K562 (cell line): ENCODE data around the gene ZNF761. TPM values are rescaled to one million over a fixed set of nuclear protein-coding genes. Genes with fewer than 3 reads are reported as not detected.

Experiments
- BMI1 ChIP-seq: fragments of 150-350 bp; IDR thresholded peaks from 2 replicates; pipeline ENCODE4 v1.6.1; 2014; ENCODE audit warnings: low read length
- CBX8 ChIP-seq: fragments of 200-600 bp; sonication (generic); IDR thresholded peaks from 2 replicates; pipeline ENCODE4 v1.6.1; 2012; ENCODE audit warnings: borderline replicate concordance, mixed run types, low read depth, mild to moderate bottlenecking, moderate library complexity, mixed read lengths, low read length, control low read depth, inconsistent platforms; ENCODE audit not compliant: poor library complexity, severe bottlenecking; ENCODE audit errors: extremely low read depth
- CREB1 ChIP-seq, 2 experiments: sonication (generic) in 1 of 2; formaldehyde crosslinking in 1 of 2; IDR thresholded peaks; 2 replicates each; pipeline versions ENCODE4 v1.6.1 to v1.8.0; 2012 to 2022; ENCODE audit warnings: inconsistent platforms in 1 of 2, mild to moderate bottlenecking in 1 of 2, missing genetic modification reagents in 1 of 2, moderate library complexity in 1 of 2
- FOXJ2 ChIP-seq: fragments of 200-800 bp; sonication (Bioruptor generic); IDR thresholded peaks from 2 replicates; pipeline ENCODE4 v1.6.1; 2016; ENCODE audit warnings: missing genetic modification characterization, missing compliant biosample characterization
- JUNB ChIP-seq: fragments of 450-650 bp; formaldehyde crosslinking; conservative IDR thresholded peaks from 2 replicates; pipeline ENCODE4 v1.4.0; 2020; ENCODE audit warnings: mild to moderate bottlenecking
- PATZ1 ChIP-seq: fragments of 250-450 bp; sonication (Bioruptor Pico); IDR thresholded peaks from 2 replicates; pipeline ENCODE4 v1.5.0; 2020; ENCODE audit warnings: mild to moderate bottlenecking, borderline replicate concordance
- PML ChIP-seq: IDR thresholded peaks from 2 replicates; pipeline ENCODE4 v1.6.1; 2012; ENCODE audit warnings: low read length, inconsistent platforms
- SMARCA4 ChIP-seq: fragments of 450-650 bp; IDR thresholded peaks from 2 replicates; pipeline ENCODE4 v1.6.1; 2016
- TBP ChIP-seq: optimal IDR thresholded peaks from 2 replicates; pipeline ENCODE3; 2011; ENCODE audit warnings: low read depth, low read length, improper control_type of control experiment
- TSC22D4 ChIP-seq: fragments of 450-650 bp; IDR thresholded peaks from 2 replicates; pipeline ENCODE4 v1.6.1; 2016; ENCODE audit warnings: missing genetic modification characterization, missing biosample characterization, control low read depth
- ZBTB26 ChIP-seq: fragments of 450-650 bp; formaldehyde crosslinking; IDR thresholded peaks from 2 replicates; pipeline ENCODE4 v1.4.0; 2022; ENCODE audit warnings: missing genetic modification characterization
- ZNF134 ChIP-seq: fragments of 250-450 bp; sonication (Bioruptor Pico); conservative IDR thresholded peaks from 2 replicates; pipeline ENCODE4 v1.4.0; 2020
- ZNF3 ChIP-seq: fragments of 250-450 bp; sonication (Bioruptor Pico); IDR thresholded peaks from 2 replicates; pipeline ENCODE4 v1.5.0; 2021; ENCODE audit warnings: mild to moderate bottlenecking, moderate library complexity
- ZNF347 ChIP-seq: fragments of 450-650 bp; formaldehyde crosslinking; IDR thresholded peaks from 2 replicates; pipeline ENCODE4 v1.4.0; 2020; ENCODE audit warnings: low read depth, mild to moderate bottlenecking, moderate library complexity
- ZNF431 ChIP-seq: sonication (generic); formaldehyde crosslinking; IDR thresholded peaks from 2 replicates; pipeline ENCODE4 v1.8.0; 2022; ENCODE audit warnings: mild to moderate bottlenecking, missing genetic modification reagents
- ZNF707 ChIP-seq: fragments of 250-450 bp; sonication (Bioruptor Pico); conservative IDR thresholded peaks from 2 replicates; pipeline ENCODE4 v1.8.0; 2022; ENCODE audit warnings: inconsistent platforms, mild to moderate bottlenecking, moderate library complexity
- ZNF740 ChIP-seq, 3 experiments: fragments of 200-800 bp in 1 of 3; sonication (Bioruptor generic) in 1 of 3; sonication (generic) in 1 of 3; formaldehyde crosslinking in 1 of 3; IDR thresholded peaks; 2 replicates each; pipeline versions ENCODE4 v1.6.1 to v1.8.0; 2016 to 2022; ENCODE audit warnings: mild to moderate bottlenecking in 2 of 3, missing compliant biosample characterization in 2 of 3, missing genetic modification characterization in 2 of 3, missing genetic modification reagents in 1 of 3
- polyA plus RNA-seq, 8 experiments: library from polyadenylated mRNA; depleted of rRNA in 4 of 8; stranded (reverse) in 5 of 8; unstranded in 3 of 8; fragments of >200 nt; fragmentation: Nextera tagmentation in 2 of 8; fragmentation: Illumina TruSeq in 1 of 8; extraction: Ambion mirVana in 2 of 8; extraction: Trizol in 1 of 8; gene quantifications; 2 replicates each; pipeline versions ENCODE4 v1.2.1 to v1.2.3, GENCODE V29; 2011 to 2014; ENCODE audit warnings: inconsistent platforms in 1 of 8, missing spikeins in 1 of 8
- total RNA-seq, 7 experiments: library from RNA; depleted of rRNA in 6 of 7; stranded (reverse); fragments of >200 nt in 6 of 7; fragmentation: Illumina TruSeq in 2 of 7; extraction: Trizol in 2 of 7; gene quantifications; 2 replicates each; pipeline versions ENCODE4 v1.2.1 to v1.2.3, GENCODE V29; 2011 to 2021; ENCODE audit warnings: low replicate concordance in 1 of 7
- TF ChIP-seq, protein P1 (sequence below): sonication (generic); formaldehyde crosslinking; IDR thresholded peaks from 2 replicates; pipeline ENCODE4 v1.8.0; 2022; ENCODE audit warnings: mild to moderate bottlenecking, missing genetic modification reagents

ZNF761 gene
- total and polyA plus RNA-seq, 9 of the 15 experiments (the other 6 are each of a cell fraction or from before 2014, with no cell fraction given) = 10.3 to 30.2 (median 17.0) TPM

DNA sequence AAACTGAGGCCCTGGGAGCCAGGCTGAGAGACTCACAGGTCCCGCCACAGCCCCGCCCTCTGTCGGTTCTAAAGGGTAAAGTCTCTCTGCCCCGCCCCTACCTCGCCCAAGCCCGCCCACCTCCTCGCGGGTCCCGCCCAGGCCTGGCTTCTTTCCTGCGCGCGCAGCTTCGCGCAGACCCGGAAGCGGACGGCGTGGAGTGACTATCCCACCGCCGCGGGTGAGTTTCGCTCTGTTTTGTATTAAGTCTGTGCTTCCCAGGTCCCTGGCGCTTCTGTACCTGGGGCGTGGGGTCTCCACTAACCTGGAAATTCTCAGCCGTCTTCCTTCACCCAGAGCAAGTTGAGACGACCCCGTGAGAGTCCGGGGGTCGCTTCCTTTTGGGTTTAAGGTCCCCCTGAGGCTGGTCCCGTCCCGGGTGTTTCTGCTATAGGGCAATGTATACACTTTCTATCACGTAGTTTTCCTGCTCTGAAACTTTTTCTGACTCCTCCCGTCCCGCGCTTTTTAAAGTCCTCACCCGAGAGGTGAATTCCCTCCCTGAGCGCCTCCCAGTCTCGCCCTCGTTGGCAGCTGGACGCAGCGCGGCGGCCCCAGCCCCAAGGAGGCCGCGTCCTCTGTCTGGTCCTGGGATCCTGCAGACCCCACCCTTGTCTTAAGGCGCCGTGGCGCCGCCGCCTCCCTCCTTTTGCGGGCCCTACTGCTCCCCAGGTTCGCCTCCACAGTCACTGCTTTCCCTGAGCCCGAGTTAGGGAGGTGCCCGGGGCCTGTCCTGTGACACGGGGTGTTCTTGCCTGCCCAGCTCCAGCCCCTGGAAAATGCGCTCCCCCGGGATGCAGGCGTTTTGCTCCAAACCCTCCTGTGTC, 36.6 kb upstream of the ZNF761 start, which contains the start of gene ZNF765 (continued):
- TF ChIP-seq BMI1 = no peak
- no peak for TF ChIP-seq CBX8
- TF ChIP-seq, protein P1, sequence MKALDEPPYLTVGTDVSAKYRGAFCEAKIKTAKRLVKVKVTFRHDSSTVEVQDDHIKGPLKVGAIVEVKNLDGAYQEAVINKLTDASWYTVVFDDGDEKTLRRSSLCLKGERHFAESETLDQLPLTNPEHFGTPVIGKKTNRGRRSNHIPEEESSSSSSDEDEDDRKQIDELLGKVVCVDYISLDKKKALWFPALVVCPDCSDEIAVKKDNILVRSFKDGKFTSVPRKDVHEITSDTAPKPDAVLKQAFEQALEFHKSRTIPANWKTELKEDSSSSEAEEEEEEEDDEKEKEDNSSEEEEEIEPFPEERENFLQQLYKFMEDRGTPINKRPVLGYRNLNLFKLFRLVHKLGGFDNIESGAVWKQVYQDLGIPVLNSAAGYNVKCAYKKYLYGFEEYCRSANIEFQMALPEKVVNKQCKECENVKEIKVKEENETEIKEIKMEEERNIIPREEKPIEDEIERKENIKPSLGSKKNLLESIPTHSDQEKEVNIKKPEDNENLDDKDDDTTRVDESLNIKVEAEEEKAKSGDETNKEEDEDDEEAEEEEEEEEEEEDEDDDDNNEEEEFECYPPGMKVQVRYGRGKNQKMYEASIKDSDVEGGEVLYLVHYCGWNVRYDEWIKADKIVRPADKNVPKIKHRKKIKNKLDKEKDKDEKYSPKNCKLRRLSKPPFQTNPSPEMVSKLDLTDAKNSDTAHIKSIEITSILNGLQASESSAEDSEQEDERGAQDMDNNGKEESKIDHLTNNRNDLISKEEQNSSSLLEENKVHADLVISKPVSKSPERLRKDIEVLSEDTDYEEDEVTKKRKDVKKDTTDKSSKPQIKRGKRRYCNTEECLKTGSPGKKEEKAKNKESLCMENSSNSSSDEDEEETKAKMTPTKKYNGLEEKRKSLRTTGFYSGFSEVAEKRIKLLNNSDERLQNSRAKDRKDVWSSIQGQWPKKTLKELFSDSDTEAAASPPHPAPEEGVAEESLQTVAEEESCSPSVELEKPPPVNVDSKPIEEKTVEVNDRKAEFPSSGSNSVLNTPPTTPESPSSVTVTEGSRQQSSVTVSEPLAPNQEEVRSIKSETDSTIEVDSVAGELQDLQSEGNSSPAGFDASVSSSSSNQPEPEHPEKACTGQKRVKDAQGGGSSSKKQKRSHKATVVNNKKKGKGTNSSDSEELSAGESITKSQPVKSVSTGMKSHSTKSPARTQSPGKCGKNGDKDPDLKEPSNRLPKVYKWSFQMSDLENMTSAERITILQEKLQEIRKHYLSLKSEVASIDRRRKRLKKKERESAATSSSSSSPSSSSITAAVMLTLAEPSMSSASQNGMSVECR (CRISPR knock-in tag) = peak; percentile 16; the same call in 1 of the 2 replicates
- TF ChIP-seq FOXJ2 = no peak
- TF ChIP-seq PML = peak; percentile 33; the same call in 1 of the 2 replicates
- TF ChIP-seq CREB1 (IDR thresholded peaks at IDR 0.05) = no peak
- no peak for TF ChIP-seq CREB1 (CRISPR knock-in tag; IDR thresholded peaks at IDR 0.05)
- TF ChIP-seq ZNF3 (CRISPR knock-in tag) = no peak
- TF ChIP-seq TSC22D4 (tag) = no peak
- TF ChIP-seq SMARCA4 = no peak
- TF ChIP-seq TBP = peak; percentile 42
- no peak for TF ChIP-seq ZNF347 (CRISPR knock-in tag)
- no peak for TF ChIP-seq ZBTB26 (CRISPR knock-in tag)
- no peak for TF ChIP-seq JUNB (CRISPR knock-in tag)
- TF ChIP-seq ZNF134 (CRISPR knock-in tag) = no peak
- TF ChIP-seq ZNF740 (CRISPR knock-in tag; IDR thresholded peaks at IDR 0.05) = no peak
- TF ChIP-seq ZNF740 (tag; IDR thresholded peaks at IDR 0.05) = no peak
- no peak for TF ChIP-seq PATZ1 (CRISPR knock-in tag)
- TF ChIP-seq ZNF431 (CRISPR knock-in tag) = no peak
- no peak for TF ChIP-seq ZNF707 (CRISPR knock-in tag)
